ENCODE results near the gene ZRSR2.

DNA sequence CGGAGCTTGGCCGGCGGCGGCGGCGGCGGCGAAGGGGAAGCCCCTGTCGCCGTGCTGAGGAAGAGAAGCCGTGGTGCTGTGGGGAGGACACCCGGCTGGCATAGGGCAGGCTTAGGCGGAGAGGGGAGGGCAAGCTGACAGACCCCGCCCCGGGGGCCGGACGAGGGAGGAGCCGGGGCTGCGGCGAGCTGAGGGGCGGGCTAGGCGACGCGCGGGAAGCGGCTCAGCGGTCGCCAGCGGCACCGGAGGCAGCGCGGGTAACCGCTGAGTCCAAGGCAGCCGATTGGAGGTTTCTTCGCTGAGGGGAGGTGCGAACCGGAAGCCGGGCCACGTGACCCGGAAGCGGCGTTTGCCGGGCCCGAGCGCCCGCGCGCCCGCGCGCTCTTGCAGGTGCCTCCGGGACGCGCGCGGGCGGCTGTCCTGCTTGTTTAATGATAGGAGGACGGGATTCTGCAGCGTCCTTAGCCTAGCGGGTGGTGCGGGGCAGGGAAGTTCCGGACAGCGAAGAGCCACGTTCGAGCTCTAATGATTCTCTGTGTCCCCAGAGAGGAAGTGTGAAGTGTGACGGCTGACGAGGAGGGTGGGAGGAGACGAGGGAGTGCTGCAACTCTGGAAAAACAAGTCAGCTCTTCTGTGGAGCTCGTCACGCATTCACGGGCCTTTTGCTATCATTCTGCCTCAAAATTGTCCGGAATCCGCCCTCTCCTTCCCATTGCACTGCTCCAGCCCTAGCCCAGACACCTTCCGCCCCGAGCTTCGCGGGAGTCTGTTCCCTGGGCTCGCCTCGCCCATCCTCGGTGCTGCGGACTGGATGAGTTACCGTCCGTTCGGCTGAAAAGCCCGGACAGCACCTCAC, 64.7 kb downstream of the ZRSR2 start, which contains the start of gene AP1S2:
- TF ChIP-seq, protein P1, sequence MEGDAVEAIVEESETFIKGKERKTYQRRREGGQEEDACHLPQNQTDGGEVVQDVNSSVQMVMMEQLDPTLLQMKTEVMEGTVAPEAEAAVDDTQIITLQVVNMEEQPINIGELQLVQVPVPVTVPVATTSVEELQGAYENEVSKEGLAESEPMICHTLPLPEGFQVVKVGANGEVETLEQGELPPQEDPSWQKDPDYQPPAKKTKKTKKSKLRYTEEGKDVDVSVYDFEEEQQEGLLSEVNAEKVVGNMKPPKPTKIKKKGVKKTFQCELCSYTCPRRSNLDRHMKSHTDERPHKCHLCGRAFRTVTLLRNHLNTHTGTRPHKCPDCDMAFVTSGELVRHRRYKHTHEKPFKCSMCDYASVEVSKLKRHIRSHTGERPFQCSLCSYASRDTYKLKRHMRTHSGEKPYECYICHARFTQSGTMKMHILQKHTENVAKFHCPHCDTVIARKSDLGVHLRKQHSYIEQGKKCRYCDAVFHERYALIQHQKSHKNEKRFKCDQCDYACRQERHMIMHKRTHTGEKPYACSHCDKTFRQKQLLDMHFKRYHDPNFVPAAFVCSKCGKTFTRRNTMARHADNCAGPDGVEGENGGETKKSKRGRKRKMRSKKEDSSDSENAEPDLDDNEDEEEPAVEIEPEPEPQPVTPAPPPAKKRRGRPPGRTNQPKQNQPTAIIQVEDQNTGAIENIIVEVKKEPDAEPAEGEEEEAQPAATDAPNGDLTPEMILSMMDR (conservative IDR thresholded peaks at IDR 0.05; ENCODE audit: low read length): no peak
- no peak for TF ChIP-seq EZH2phosphoT487 (IDR thresholded peaks at IDR 0.05; ENCODE audit: borderline replicate concordance)

Measured in Loucy (cell line).